ENCODE measurements around the gene ARPC2. TPM values are rescaled to one million over a fixed set of nuclear protein-coding genes. Genes with fewer than 3 reads are reported as not detected.
A peak's percentile ranks its signal among the peaks of the same experiment; 100 is the strongest.

The ARPC2 gene
- total RNA-seq, 4 donors from 2014 or later, result 278 to 384 (median 348) TPM

GRCh38 chr2:218249691-218250090, 32.7 kb downstream of the ARPC2 start:
- ATAC-seq (ENCODE audit: low FRiP score) (no peak), DNase-seq (ENCODE audit: low spot score) (no peak)
- no peak for TF ChIP-seq CTCF (IDR thresholded peaks at IDR 0.05)

GRCh38 chr2:218252509-218253231, 35.7 kb downstream of the ARPC2 start:
- no peak for DNase-seq (ENCODE audit: low spot score)
- TF ChIP-seq CTCF (IDR thresholded peaks at IDR 0.05), result no peak
- no peak for ATAC-seq (ENCODE audit: low FRiP score)

GRCh38 chr2:218253232-218253625, 36.2 kb downstream of the ARPC2 start:
- DNase-seq (ENCODE audit: low spot score) (no peak), ATAC-seq (ENCODE audit: low FRiP score) (no peak)
- no peak for TF ChIP-seq CTCF (IDR thresholded peaks at IDR 0.05)

GRCh38 chr2:218255446-218255845, 38.5 kb downstream of the ARPC2 start:
- DNase-seq (ENCODE audit: low spot score) (no peak), ATAC-seq (ENCODE audit: low FRiP score) (no peak)
- no peak for TF ChIP-seq CTCF (IDR thresholded peaks at IDR 0.05)

- ATAC-seq (ENCODE audit: low FRiP score) (no peak), DNase-seq (ENCODE audit: low spot score) (no peak)
- no peak for TF ChIP-seq CTCF (IDR thresholded peaks at IDR 0.05)
Measured at GRCh38 chr2:218256612-218257350, 39.8 kb downstream of the ARPC2 start.

- ATAC-seq (ENCODE audit: low FRiP score) (no peak), DNase-seq (ENCODE audit: low spot score) (no peak)
- TF ChIP-seq CTCF (IDR thresholded peaks at IDR 0.05), result peak in 1 of 3 donors; percentile 47
Measured at GRCh38 chr2:218257390-218257981, 40.5 kb downstream of the ARPC2 start.

Measured in omental fat pad (tissue), 4 donors.